HG02938 (cell line): ENCODE data around the gene PLK5.
"Not testable (repeated sequence)": the region's sequence is repeated elsewhere in the genome, so short reads cannot be mapped to it uniquely, and the experiment has no call there.

Source experiments
- ATAC-seq: cut with Tn5 transposase; IDR thresholded peaks from one replicate; pipeline ENCODE4 v1.9.1; 2021; ENCODE audit warnings: mild to moderate bottlenecking, moderate library complexity; ENCODE audit not compliant: unreplicated experiment

Gene PLK5

GRCh38 chr19:1523412-1524286 is at the start of gene PLK5:
Gene PLK5, plus strand, starts transcription at chr19:1524077. Its CDS starts 2,920 bp downstream, at chr19:1526997.
- no peak for ATAC-seq

- no peak for ATAC-seq
These were observed 49.0 kb upstream of the PLK5 start for GRCh38 chr19:1474765-1475351.

GRCh38 chr19:1475751-1476437 is 48.0 kb upstream of the PLK5 start:
- no peak for ATAC-seq

- not testable (repeated sequence) for ATAC-seq
These were observed 46.8 kb upstream of the PLK5 start for GRCh38 chr19:1477056-1477455.

- peak; percentile 83 for ATAC-seq
These were observed 44.8 kb upstream of the PLK5 start, which contains the start of gene C19orf25 for GRCh38 chr19:1478934-1479707. Gene C19orf25, minus strand, starts transcription at chr19:1479215. Its CDS starts 312 bp downstream, at chr19:1478903.

GRCh38 chr19:1481224-1481892 is 42.5 kb upstream of the PLK5 start:
- ATAC-seq, result no peak

GRCh38 chr19:1481893-1482360 is 42.0 kb upstream of the PLK5 start:
- no peak for ATAC-seq

- ATAC-seq, result no peak
These were observed 41.3 kb upstream of the PLK5 start for GRCh38 chr19:1482361-1483130.

- ATAC-seq, result no peak
These were observed 40.5 kb upstream of the PLK5 start for GRCh38 chr19:1483131-1483978.

GRCh38 chr19:1483979-1484428 is 39.9 kb upstream of the PLK5 start:
- ATAC-seq, result no peak

GRCh38 chr19:1486720-1487575 is 36.9 kb upstream of the PLK5 start:
- ATAC-seq, result no peak

- no peak for ATAC-seq
These were observed 36.1 kb upstream of the PLK5 start for GRCh38 chr19:1487576-1488281.

- no peak for ATAC-seq
These were observed 35.6 kb upstream of the PLK5 start for GRCh38 chr19:1488282-1488601.

- ATAC-seq, result no peak
These were observed 34.2 kb upstream of the PLK5 start for GRCh38 chr19:1489463-1490310.

GRCh38 chr19:1490311-1491113 is 33.4 kb upstream of the PLK5 start, which contains the start of gene PCSK4:
Gene PCSK4, minus strand, starts transcription at chr19:1490350. Its CDS starts 4 bp downstream, at chr19:1490346.
- ATAC-seq, result peak; percentile 78
